Measurements from ENCODE around the gene RAD54L2.

DNA sequence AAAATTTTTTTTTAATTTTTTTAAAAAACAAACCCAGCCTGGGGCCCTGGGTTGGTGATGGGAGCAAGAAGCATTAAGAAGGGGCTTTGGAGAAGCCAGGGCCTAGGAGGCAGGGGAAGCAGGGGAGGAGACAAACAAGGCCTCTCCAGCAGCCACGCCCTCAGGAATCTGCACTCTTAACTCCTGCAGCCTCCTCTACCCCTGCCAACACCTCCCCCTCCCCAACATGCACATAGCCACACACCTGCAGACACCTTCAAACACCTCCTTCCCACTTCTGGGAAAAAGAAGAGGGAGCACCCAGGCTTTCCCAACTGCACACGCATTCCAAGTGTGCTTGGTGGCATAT is 36.0 kb upstream of the RAD54L2 start:
- no peak for TF ChIP-seq SUZ12 (IDR thresholded peaks at IDR 0.05)
- no peak for TF ChIP-seq SP1 (IDR thresholded peaks at IDR 0.05)
- TF ChIP-seq NFRKB (IDR thresholded peaks at IDR 0.05), result no peak
- TF ChIP-seq FOXA1 (IDR thresholded peaks at IDR 0.05), result no peak
- TF ChIP-seq FOXK2 (IDR thresholded peaks at IDR 0.05), result no peak
- no peak for TF ChIP-seq L3MBTL2 (conservative IDR thresholded peaks at IDR 0.05)

Data from HEK293T (cell line).